GM12873 (cell line): ENCODE measurements around the gene PPP2R2B.

Source experiments
- CTCF ChIP-seq: IDR thresholded peaks from 2 replicates; pipeline ENCODE4 v1.5.1; 2012; ENCODE audit warnings: low read depth, mild to moderate bottlenecking, moderate library complexity, low read length, control low read depth; ENCODE audit not compliant: insufficient read depth; ENCODE audit errors: missing control alignments

Gene PPP2R2B

GRCh38 chr5:146755793-146756192 lies 122.8 kb downstream of the PPP2R2B start:
- no peak for TF ChIP-seq CTCF

- TF ChIP-seq CTCF, result no peak
Observed at GRCh38 chr5:146754621-146755020, 123.9 kb downstream of the PPP2R2B start.

GRCh38 chr5:146753641-146754040 lies 124.9 kb downstream of the PPP2R2B start:
- no peak for TF ChIP-seq CTCF

- TF ChIP-seq CTCF, result no peak
Observed at GRCh38 chr5:146751781-146752401, 126.7 kb downstream of the PPP2R2B start.

GRCh38 chr5:146751054-146751453 lies 127.5 kb downstream of the PPP2R2B start:
- no peak for TF ChIP-seq CTCF

- no peak for TF ChIP-seq CTCF
Observed at GRCh38 chr5:146748533-146748932, 130.0 kb downstream of the PPP2R2B start.

GRCh38 chr5:146745931-146746577 lies 132.5 kb downstream of the PPP2R2B start:
- no peak for TF ChIP-seq CTCF
